Astrocyte of the cerebellum (primary cell): Measurements from ENCODE around the gene MAGI1.

ENCODE experiments used
- DNase-seq: peaks from one replicate; pipeline ENCODE4 v3.0.0-alpha.2; 2011; ENCODE audit warnings: low read depth
- H3K4me3 ChIP-seq: 2 replicates; pipeline ENCODE4 v1.5.1; 2011; ENCODE audit warnings: mild to moderate bottlenecking, low read depth, low read length, moderate library complexity
- CTCF ChIP-seq: IDR thresholded peaks from 2 replicates; pipeline ENCODE4 v1.5.1; 2012; ENCODE audit warnings: low read length, low read depth, moderate library complexity, mild to moderate bottlenecking; ENCODE audit errors: missing control alignments
- in situ Hi-C: cut with HindIII; loops from 2 replicates; pipeline ENCODE4 v1.10.0; 2017; ENCODE audit warnings: low sequenced_read_pairs

The MAGI1 gene

GRCh38 chr3:65497236-65497635 is 541.5 kb downstream of the MAGI1 start:
- in situ Hi-C loops: no loop called here
- no peak for TF ChIP-seq CTCF
- H3K4me3 ChIP-seq: no peak overlapping the region
- no peak for DNase-seq

GRCh38 chr3:65493938-65494337 is 544.8 kb downstream of the MAGI1 start:
- TF ChIP-seq CTCF: no peak
- DNase-seq: no peak
- H3K4me3 ChIP-seq: no peak overlapping the region
- in situ Hi-C loops: no loop called here

- DNase-seq: no peak
- TF ChIP-seq CTCF: no peak
- no peak overlapping the region for H3K4me3 ChIP-seq
- in situ Hi-C loops: no loop called here
Measured at GRCh38 chr3:65493371-65493882, 545.3 kb downstream of the MAGI1 start.

GRCh38 chr3:65492249-65492648 is 546.5 kb downstream of the MAGI1 start:
- H3K4me3 ChIP-seq: no peak overlapping the region
- no peak for TF ChIP-seq CTCF
- no peak for DNase-seq
- in situ Hi-C loops: no loop called here

- no peak overlapping the region for H3K4me3 ChIP-seq
- DNase-seq: no peak
- no peak for TF ChIP-seq CTCF
- in situ Hi-C loops: no loop called here
Measured at GRCh38 chr3:65490114-65490513, 548.6 kb downstream of the MAGI1 start.

- H3K4me3 ChIP-seq: no peak overlapping the region
- DNase-seq: no peak
- no peak for TF ChIP-seq CTCF
- in situ Hi-C loops: no loop called here
Measured at GRCh38 chr3:65489253-65489652, 549.5 kb downstream of the MAGI1 start.
